PC-9 (cell line): ENCODE measurements around the gene DIS3. TPM values are rescaled to one million over a fixed set of nuclear protein-coding genes. Genes with fewer than 3 reads are reported as not detected.
A peak's percentile ranks its signal among the peaks of the same experiment; 100 is the strongest.

Experiments
- Bru-seq: library from RNA; stranded (reverse); fragments of 400-500 nt; gene quantifications from one replicate; lab custom pipeline; 2021; lab: Mats Ljungman, UMichigan
- BruChase-seq, 2 experiments: library from RNA; stranded (reverse); fragments of 400-500 nt; gene quantifications; one replicate each; lab custom pipeline; 2021; lab: Mats Ljungman, UMichigan
- BruUV-seq: library from RNA; stranded (reverse); fragments of 400-500 nt; replicated peaks from 2 replicates; lab custom pipeline; 2021; lab: Mats Ljungman, UMichigan
- CTCF ChIA-PET: fragments of 300-600 bp; sonication (Branson Sonifier 250); formaldehyde crosslinking; loops from one replicate; lab custom pipeline; 2022; ENCODE audit warnings: antibody characterized with exemption; lab: Charles Lee
- POLR2A ChIA-PET: fragments of 300-600 bp; sonication (Branson Sonifier 250); formaldehyde crosslinking; loops from one replicate; lab custom pipeline; 2022; ENCODE audit warnings: antibody characterized with exemption; ENCODE audit not compliant: unreplicated experiment; lab: Charles Lee
- DNase-seq, 2 experiments: peaks; one replicate each; pipeline versions ENCODE4 v3.0.0 to v3.0.0-alpha.2; 2015 to 2022; ENCODE audit warnings: mixed read lengths in 1 of 2
- H2AFZ ChIP-seq: fragments of 200-600 bp; sonication (generic); 2 replicates; pipeline ENCODE4 v1.8.1; 2017; ENCODE audit warnings: antibody characterized with exemption
- H3F3A ChIP-seq: fragments of 200-600 bp; sonication (generic); 2 replicates; pipeline ENCODE4 v1.8.1; 2017; ENCODE audit warnings: antibody characterized with exemption, mild to moderate bottlenecking, low read depth; ENCODE audit not compliant: insufficient read depth
- H3K27ac ChIP-seq: fragments of 200-600 bp; sonication (generic); 2 replicates; pipeline ENCODE4 v1.6.1; 2016; ENCODE audit warnings: mixed run types
- H3K27me3 ChIP-seq: fragments of 200-600 bp; sonication (generic); 2 replicates; pipeline ENCODE4 v1.6.1; 2016; ENCODE audit warnings: low read depth, mixed run types; ENCODE audit not compliant: insufficient read depth
- H3K36me3 ChIP-seq: fragments of 200-600 bp; sonication (generic); 2 replicates; pipeline ENCODE4 v1.6.1; 2016; ENCODE audit warnings: low read depth, mixed run types
- H3K4me1 ChIP-seq: fragments of 200-600 bp; sonication (generic); replicated peaks from 2 replicates; pipeline ENCODE4 v1.6.1; 2016; ENCODE audit warnings: mixed run types; ENCODE audit not compliant: insufficient read depth
- H3K4me2 ChIP-seq: fragments of 200-600 bp; sonication (generic); 2 replicates; pipeline ENCODE4 v1.6.1; 2017; ENCODE audit warnings: mixed run types
- H3K4me3 ChIP-seq: fragments of 200-600 bp; sonication (generic); 2 replicates; pipeline ENCODE4 v1.6.1; 2016; ENCODE audit warnings: mixed run types
- H3K79me2 ChIP-seq: fragments of 200-600 bp; sonication (generic); 2 replicates; pipeline ENCODE4 v1.6.1; 2017; ENCODE audit warnings: low read depth, mixed run types
- H3K9me2 ChIP-seq: fragments of 200-600 bp; sonication (generic); 2 replicates; pipeline ENCODE4 v1.8.1; 2017; ENCODE audit warnings: mild to moderate bottlenecking; ENCODE audit not compliant: insufficient read depth
- H3K9me3 ChIP-seq: fragments of 200-600 bp; sonication (generic); 2 replicates; pipeline ENCODE4 v1.8.1; 2016; ENCODE audit warnings: low read depth; ENCODE audit not compliant: insufficient read depth
- H4K20me1 ChIP-seq: fragments of 200-600 bp; sonication (generic); 2 replicates; pipeline ENCODE4 v1.8.1; 2017; ENCODE audit not compliant: insufficient read depth
- CTCF ChIP-seq: fragments of 200-600 bp; sonication (generic); conservative IDR thresholded peaks from 2 replicates; pipeline ENCODE4 v1.6.1; 2017; ENCODE audit warnings: mixed run types, antibody characterized with exemption, mild to moderate bottlenecking, moderate library complexity
- EZH2 ChIP-seq: fragments of 200-600 bp; sonication (generic); IDR thresholded peaks from 2 replicates; pipeline ENCODE4 v1.8.0; 2017; ENCODE audit warnings: antibody characterized with exemption, low read depth
- intact Hi-C: fragments of 100-400 bp; cut with micrococcal nuclease; formaldehyde crosslinking; loops from one replicate; pipeline ENCODE4 v1.10.0; 2022; ENCODE audit not compliant: unreplicated experiment
- long read RNA-seq: library from polyadenylated mRNA; stranded (forward); transcript quantifications from one replicate; pipeline ENCODE4 v2.0.0, GENCODE V29; 2022
- total RNA-seq: library from RNA; stranded (reverse); gene quantifications from 2 replicates; pipeline ENCODE4 v1.2.3, GENCODE V29; 2021

DIS3 gene
- total RNA-seq (23.6 and 27.2 TPM in 2 replicates), Bru-seq, nascent RNA (percentile 91 among the genes with signal in this experiment), BruChase-seq, experiment 1, labeled RNA remaining after a 2-hour chase (percentile 90 among the genes with signal in this experiment), BruChase-seq, experiment 2, labeled RNA remaining after a 6-hour chase (percentile 91 among the genes with signal in this experiment)
- long read RNA-seq, full-length matches to known transcripts = 36 of 46 reads
- long read RNA-seq, partial matches to known transcripts = 6 of 46 reads
- long read RNA-seq, other reads (novel, unspliced or antisense) = 4 of 46 reads

GRCh38 chr13:72781451-72782439, at the start of gene DIS3, which contains the start of gene PIBF1:
Gene DIS3, minus strand, starts transcription at chr13:72781900. Its CDS starts 68 bp downstream, at chr13:72781832.
Gene PIBF1, plus strand, starts transcription at chr13:72782133. Its CDS starts 1,337 bp downstream, at chr13:72783470.
- BruUV-seq = TSS peak; percentile 56
- ChIA-PET POLR2A (no interaction called here), CTCF (no interaction called here)
- Histone ChIP-seq H3K4me1 (peaks cover 26% of the 10 kb centered on the region), H3K9me3 (no peaks in the 10 kb centered on the region), H2AFZ (peak within 1 kb of the TSS; percentile 94), H3K27me3 (no peaks in the 10 kb centered on the region), H3K4me2 (peak within 1 kb of the TSS; percentile 97), H3K36me3 (peaks cover 23% of the 10 kb centered on the region; the same call in 1 of the 2 replicates), H3K9me2 (no peaks in the 10 kb centered on the region), H3K4me3 (peak within 1 kb of the TSS; percentile 92), H3K27ac (peak within 1 kb of the TSS; percentile 55), H4K20me1 (no peaks in the 10 kb centered on the region), H3K79me2 (peaks cover 82% of the 10 kb centered on the region), H3F3A (no peaks in the 10 kb centered on the region)
- TF ChIP-seq CTCF = no peak
- no peak for TF ChIP-seq EZH2
- DNase-seq = peak; percentile 96
- intact Hi-C loops = loop anchor here (2.0 to 5.0 kb wide), 2 partner anchors 53 to 276 kb away; partner anchors contain the start of gene KLF5

DNA sequence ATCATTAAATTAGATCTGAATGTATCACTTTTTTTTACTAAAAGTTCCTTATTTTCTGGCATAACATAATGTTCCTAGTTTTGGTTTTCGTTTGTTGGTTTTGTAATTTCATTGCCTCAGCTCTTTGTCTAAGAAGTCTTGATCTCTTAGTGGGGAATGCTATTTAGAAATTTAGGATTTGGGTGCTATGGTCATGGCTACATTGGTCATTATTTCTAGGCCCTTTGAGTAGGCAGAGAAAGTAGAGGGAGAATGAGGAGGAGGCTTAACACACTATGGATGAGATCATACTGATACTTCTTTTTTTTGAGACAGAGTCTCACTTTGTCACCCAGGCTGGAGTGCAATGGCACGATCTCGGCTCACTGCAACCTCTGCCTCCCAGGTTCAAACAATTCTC, 42.0 kb upstream of the DIS3 start:
- no peak for TF ChIP-seq CTCF
- TF ChIP-seq EZH2 = no peak
- no TSS peak for BruUV-seq
- no peaks in the 10 kb centered on the region for H3F3A ChIP-seq
- ChIA-PET CTCF (no interaction called here), POLR2A (no interaction called here)
- H3K79me2 ChIP-seq = no peaks in the 10 kb centered on the region
- H3K9me2 ChIP-seq = no peaks in the 10 kb centered on the region
- H4K20me1 ChIP-seq = 0 out of 2 replicates have a peak, but pooled peaks cover 5% of the 10 kb centered on the region
- no peak overlapping the region for H3K4me3 ChIP-seq
- H3K36me3 ChIP-seq = 0 out of 2 replicates have a peak, but pooled peaks cover 18% of the 10 kb centered on the region
- no peak for DNase-seq
- no peaks in the 10 kb centered on the region for H3K4me1 ChIP-seq
- no peak overlapping the region for H2AFZ ChIP-seq
- H3K4me2 ChIP-seq = no peak overlapping the region
- intact Hi-C loops = no loop called here
- no peak overlapping the region for H3K27ac ChIP-seq
- no peaks in the 10 kb centered on the region for H3K9me3 ChIP-seq
- no peaks in the 10 kb centered on the region for H3K27me3 ChIP-seq

DNA sequence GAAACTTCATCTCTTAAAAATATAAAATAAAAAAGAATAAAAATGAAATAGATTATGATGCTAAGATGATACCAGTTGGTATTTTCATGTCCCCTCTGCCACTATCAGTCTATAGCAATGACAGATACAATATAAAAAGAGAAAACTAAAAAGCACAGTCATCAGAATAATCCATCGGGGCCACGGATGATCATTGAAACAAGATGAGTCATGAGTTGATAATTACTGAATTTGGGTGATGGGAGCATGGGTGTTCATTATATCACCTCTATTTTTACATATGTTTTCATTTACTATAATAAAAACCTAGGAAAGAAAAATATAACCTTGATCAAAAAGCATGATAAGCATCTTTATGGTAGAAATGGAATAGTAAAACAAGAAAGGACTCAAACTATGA, 41.4 kb upstream of the DIS3 start:
- intact Hi-C loops = no loop called here
- CTCF ChIA-PET = no interaction called here
- Histone ChIP-seq H3K9me2 (no peaks in the 10 kb centered on the region), H4K20me1 (0 out of 2 replicates have a peak, but pooled peaks cover 5% of the 10 kb centered on the region), H3K79me2 (no peaks in the 10 kb centered on the region), H3K4me3 (no peak overlapping the region), H3F3A (no peaks in the 10 kb centered on the region), H2AFZ (no peak overlapping the region), H3K4me2 (no peak overlapping the region), H3K27ac (no peak overlapping the region), H3K36me3 (0 out of 2 replicates have a peak, but pooled peaks cover 18% of the 10 kb centered on the region), H3K9me3 (no peaks in the 10 kb centered on the region), H3K4me1 (no peaks in the 10 kb centered on the region), H3K27me3 (no peaks in the 10 kb centered on the region)
- BruUV-seq = no TSS peak
- TF ChIP-seq CTCF (no peak), EZH2 (no peak)
- DNase-seq = no peak
- POLR2A ChIA-PET = no interaction called here
